Progenitor cell of endocrine pancreas (in vitro differentiated cells): Measurements from ENCODE around the gene ABCB1. TPM values are rescaled to one million over a fixed set of nuclear protein-coding genes. Genes with fewer than 3 reads are reported as not detected.
A peak's percentile ranks its signal among the peaks of the same experiment; 100 is the strongest.

Experiments
- DNase-seq: peaks from one replicate; pipeline ENCODE4 v3.0.0; 2021; ENCODE audit warnings: low spot score; ENCODE audit not compliant: unreplicated experiment
- H3K27ac Mint-ChIP-seq: 2 replicates; pipeline ENCODE4 v1.8.0; 2021; ENCODE audit warnings: mild to moderate bottlenecking, moderate library complexity, mixed read lengths
- H3K27me3 Mint-ChIP-seq: 2 replicates; pipeline ENCODE4 v1.8.0; 2021; ENCODE audit warnings: mixed read lengths
- H3K36me3 Mint-ChIP-seq: 2 replicates; pipeline ENCODE4 v1.8.0; 2022; ENCODE audit warnings: mixed read lengths; ENCODE audit not compliant: insufficient read depth
- H3K4me1 Mint-ChIP-seq: 2 replicates; pipeline ENCODE4 v1.8.0; 2021; ENCODE audit warnings: low read depth, mixed read lengths
- H3K4me3 Mint-ChIP-seq: 2 replicates; pipeline ENCODE4 v1.8.0; 2021; ENCODE audit warnings: low read depth, mild to moderate bottlenecking, moderate library complexity, mixed read lengths
- H3K9me3 Mint-ChIP-seq: 2 replicates; pipeline ENCODE4 v1.8.0; 2021; ENCODE audit warnings: low read depth, mixed read lengths
- CTCF ChIP-seq: fragments of 200-600 bp; sonication (generic); IDR thresholded peaks from one replicate; pipeline ENCODE4 v1.5.0; 2021; ENCODE audit warnings: antibody characterized with exemption, mild to moderate bottlenecking; ENCODE audit not compliant: unreplicated experiment
- total RNA-seq: library from RNA; stranded (reverse); gene quantifications from 2 replicates; pipeline ENCODE4 v1.2.1, GENCODE V29; 2021

Gene ABCB1
- total RNA-seq, 1 donor from 2014 or later = 0.48 TPM

DNA sequence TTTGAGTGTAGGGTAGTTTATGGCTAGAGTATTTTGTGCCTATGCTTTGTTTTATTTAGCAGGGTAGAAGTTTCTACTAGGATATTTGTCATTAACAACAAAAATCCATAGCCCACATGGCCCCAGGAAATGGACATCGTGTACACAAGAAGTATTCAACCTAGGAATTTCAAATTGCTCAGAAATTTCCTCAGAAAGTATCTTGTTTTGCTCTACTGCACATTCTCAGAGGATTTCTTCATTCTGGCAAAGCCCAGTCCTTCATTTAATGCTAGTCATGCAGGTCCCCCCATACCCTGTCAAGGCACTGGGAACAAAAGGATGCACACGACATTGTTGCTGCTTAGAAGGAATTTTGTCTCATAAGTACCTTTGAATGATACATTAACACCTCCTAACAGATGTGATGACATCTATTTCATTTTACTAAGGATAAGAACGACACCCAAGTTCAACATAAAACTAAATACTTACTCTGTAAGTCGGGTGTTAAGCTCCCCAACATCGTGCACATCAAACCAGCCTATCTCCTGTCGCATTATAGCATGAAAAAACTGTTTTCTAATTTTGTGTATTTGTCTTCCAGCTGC is 34.3 kb downstream of the ABCB1 start:
- no peak for DNase-seq
- Mint-ChIP-seq H3K9me3 (no peaks in the 10 kb centered on the region), H3K27ac (no peak overlapping the region), H3K36me3 (no peaks in the 10 kb centered on the region), H3K4me1 (peaks cover 17% of the 10 kb centered on the region), H3K4me3 (no peak overlapping the region), H3K27me3 (no peaks in the 10 kb centered on the region)
- TF ChIP-seq CTCF = no peak

DNA sequence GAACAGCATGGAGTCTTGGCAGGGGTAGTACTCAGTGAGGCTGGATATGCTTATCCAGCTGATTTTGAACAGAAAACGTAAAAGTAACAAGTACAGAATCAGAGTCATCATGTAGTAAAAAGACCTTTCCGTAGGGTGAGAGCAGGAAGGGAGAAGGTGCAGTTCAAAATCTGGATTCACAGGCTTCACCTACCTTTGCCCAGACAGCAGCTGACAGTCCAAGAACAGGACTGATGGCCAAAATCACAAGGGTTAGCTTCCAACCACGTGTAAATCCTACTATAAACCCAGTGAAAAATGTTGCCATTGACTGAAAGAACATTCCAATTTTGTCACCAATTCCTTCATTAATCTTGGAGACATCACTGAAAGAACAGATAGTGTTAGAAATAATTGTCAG is 34.8 kb downstream of the ABCB1 start:
- no peak for TF ChIP-seq CTCF
- H3K27ac Mint-ChIP-seq = peak overlapping the region; percentile 59
- no peaks in the 10 kb centered on the region for H3K9me3 Mint-ChIP-seq
- H3K4me1 Mint-ChIP-seq = peaks cover 17% of the 10 kb centered on the region
- no peaks in the 10 kb centered on the region for H3K27me3 Mint-ChIP-seq
- DNase-seq = no peak
- no peaks in the 10 kb centered on the region for H3K36me3 Mint-ChIP-seq
- no peak overlapping the region for H3K4me3 Mint-ChIP-seq

DNA sequence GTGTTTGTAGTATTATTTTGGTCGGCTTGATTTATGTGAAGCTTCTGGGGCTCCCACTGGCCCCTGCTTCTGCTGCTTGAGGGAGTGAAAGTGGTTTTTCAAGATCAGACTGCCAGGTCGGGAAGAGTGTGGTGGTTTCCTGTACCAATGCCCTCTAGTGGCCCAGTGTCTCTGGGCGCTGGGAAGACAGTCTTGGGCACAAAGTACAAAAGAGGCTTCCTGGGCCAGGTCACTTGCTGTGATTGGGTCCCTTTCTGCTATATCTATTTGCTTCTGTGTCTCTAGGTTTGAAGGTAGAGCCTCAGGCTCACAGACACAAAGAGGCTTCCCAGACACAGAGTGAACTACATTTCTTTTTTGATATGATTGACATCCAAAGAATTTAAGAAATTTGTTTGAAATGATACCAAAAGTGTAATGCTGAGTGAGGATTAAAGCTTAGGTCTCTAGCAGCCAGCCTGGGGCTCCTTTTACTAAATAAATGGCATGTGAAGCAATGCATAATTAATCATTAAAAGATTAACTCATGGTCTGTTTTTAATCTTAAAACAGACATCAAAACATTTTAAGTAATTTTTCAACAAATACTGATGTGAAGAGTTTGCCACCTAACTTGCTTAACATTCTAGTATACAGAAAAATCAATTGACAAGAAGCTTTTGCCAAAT is 36.3 kb downstream of the ABCB1 start:
- Mint-ChIP-seq H3K36me3 (no peaks in the 10 kb centered on the region), H3K27me3 (no peaks in the 10 kb centered on the region), H3K4me1 (peaks cover 17% of the 10 kb centered on the region), H3K9me3 (no peaks in the 10 kb centered on the region), H3K27ac (no peak overlapping the region), H3K4me3 (no peak overlapping the region)
- no peak for DNase-seq
- peak; percentile 55 for TF ChIP-seq CTCF

- Mint-ChIP-seq H3K27ac (no peak overlapping the region), H3K36me3 (no peaks in the 10 kb centered on the region), H3K4me3 (no peak overlapping the region), H3K27me3 (no peaks in the 10 kb centered on the region), H3K4me1 (peaks cover 12% of the 10 kb centered on the region), H3K9me3 (no peaks in the 10 kb centered on the region)
- no peak for DNase-seq
- TF ChIP-seq CTCF = no peak
Observed at GRCh38 chr7:87561702-87562101, 39.0 kb downstream of the ABCB1 start.

- Mint-ChIP-seq H3K4me3 (no peak overlapping the region), H3K36me3 (no peaks in the 10 kb centered on the region), H3K4me1 (peaks cover 11% of the 10 kb centered on the region), H3K9me3 (no peaks in the 10 kb centered on the region), H3K27me3 (no peaks in the 10 kb centered on the region), H3K27ac (no peak overlapping the region)
- DNase-seq = no peak
- no peak for TF ChIP-seq CTCF
Observed at GRCh38 chr7:87561102-87561501, 39.6 kb downstream of the ABCB1 start.
